HCEC 1CT (cell line): Measurements from ENCODE around the gene GABPB2.

Experiments
- DNase-seq: peaks from one replicate; pipeline ENCODE4 v3.0.0-alpha.2; 2017

Gene GABPB2

DNA sequence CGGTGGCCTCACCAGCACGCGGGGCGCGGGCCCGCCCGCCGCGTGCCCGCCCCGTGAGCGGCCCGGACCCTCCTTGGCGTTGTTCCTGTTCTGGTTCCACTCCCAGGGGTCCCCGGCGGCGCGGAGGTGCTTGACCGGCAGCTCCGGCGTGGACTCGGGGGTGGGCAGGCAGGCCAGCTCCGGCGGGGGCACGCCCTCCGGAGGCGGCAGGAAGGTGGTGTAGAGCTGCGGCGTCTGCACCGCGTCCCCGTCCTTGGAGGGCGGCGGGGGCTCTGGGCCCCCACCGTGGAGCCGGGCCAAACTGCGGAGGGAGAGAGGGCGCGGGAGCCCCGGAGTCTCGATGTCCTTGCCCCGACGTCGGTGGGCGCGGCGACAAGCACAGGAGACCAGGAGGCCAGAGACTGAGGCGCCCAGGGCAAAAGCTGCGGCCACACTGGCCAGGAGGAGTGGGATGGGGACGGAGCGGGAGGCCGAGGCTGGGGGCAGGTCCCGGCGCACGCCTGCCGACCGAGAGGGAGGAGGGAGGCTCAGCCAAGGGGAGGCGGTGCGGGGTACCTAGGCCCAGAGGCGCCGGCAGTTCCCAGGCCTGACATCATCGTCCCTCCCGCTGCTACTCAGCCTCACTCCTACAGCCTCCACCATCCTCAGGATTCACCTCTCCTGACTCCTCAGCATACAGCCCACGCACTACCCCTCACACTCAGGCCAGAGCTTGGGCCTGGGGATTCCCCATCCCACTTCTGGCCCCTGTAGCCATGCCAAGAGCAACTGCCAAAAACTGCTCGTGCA is 62.7 kb downstream of the GABPB2 start:
- DNase-seq, result no peak

DNA sequence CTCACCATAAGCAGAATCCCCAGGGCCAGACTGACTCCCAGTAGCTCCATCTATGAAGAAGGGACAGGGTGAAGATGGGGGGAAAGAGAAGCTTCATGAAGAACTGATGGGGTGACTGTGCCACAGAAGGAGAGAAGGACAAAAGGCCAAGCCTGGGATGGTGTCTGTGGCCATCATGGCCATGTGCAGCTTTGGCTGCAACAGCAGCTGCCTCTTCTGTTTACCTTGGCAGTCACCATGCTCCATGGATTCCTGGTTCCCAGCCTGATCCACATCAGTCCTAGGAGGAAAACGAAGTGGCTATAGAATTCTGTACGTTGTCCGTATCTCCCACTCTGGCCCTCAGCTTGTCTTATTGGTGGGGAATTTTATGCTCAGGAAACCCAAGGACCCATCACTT is 63.8 kb downstream of the GABPB2 start:
- DNase-seq, result no peak

GRCh38 chr1:151134991-151135390 is 64.4 kb downstream of the GABPB2 start:
- DNase-seq, result no peak

GRCh38 chr1:151135433-151136385 is 65.1 kb downstream of the GABPB2 start:
- no peak for DNase-seq

GRCh38 chr1:151137789-151138188 is 67.2 kb downstream of the GABPB2 start:
- DNase-seq, result no peak

- no peak for DNase-seq
These were observed 72.0 kb downstream of the GABPB2 start for GRCh38 chr1:151142411-151143056.

DNA sequence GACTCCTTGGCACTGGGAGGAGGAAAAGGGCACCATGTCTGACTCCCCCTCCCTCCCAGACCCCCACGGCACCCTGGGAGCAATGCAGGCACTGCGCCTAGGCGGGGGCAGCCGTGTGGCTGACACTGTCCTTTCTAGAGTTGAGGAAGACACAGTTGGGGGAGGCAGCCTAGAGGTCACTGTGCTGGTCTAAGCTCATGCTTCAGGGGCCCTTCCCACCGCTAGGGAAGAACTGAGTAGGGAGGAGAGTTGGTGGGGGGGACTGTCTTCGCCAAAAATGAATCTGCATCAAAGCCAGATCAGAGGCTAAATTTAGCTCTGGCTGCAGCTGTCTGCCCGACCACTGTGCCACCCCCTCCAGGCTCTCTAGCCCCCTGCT is 72.5 kb downstream of the GABPB2 start:
- no peak for DNase-seq

DNA sequence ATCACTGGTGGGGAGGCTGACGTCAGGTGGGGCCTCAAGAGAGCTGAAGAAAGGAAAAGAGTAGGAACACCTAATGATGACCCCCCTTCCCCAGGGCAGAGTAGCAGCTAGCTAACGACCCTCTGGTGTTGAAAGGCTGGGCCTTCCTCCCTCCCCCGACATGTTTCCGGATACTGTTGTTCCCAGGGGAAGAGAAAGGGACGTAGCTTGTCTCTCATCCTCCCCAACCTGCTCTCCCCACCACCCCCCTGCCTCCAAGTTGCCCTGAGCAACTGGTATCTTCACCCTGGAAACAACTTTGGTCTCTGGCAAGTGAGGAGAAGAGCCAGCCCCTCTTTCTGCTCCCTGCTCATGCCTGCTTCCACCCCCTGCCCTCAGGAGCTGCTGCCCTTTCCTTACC is 73.4 kb downstream of the GABPB2 start:
- DNase-seq, result no peak

DNA sequence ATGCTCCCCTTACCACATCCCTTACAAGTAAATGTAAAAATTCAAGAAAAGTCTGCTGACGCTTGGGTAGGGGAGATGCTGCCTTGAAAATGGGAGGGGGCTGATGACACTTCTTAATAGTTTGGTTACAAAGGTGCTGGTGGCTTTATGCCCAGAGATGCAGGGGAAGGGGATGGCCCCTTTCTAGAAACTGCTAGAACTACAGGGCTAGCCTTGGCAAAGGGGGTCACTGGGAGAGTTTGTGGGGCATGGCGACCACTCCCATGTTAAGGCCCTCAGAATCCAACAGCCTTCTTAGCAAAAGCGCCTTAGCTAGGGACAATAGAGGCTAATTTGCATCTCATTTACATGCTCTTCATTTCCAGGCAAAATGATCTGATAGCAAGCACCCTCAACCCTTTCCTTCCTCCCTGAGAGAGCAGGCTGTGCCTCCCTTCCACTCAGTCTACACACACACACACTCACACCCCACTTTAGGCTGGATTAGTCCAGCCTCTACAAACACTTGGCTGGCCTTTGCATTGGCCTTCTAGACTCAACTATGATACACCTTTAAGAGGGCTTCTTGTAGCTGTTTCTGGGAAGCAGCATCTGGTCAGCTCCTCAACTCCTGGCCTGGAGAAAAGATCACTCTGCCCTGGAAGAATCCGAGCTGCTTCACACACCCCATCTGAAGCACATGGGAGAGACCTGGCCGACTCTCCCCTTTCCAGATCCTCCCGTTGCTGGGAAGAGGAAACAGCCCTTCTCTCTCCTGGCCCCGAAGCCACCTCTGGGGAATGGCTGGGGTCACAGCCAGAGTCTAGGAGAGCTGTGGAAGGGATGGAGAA is 74.1 kb downstream of the GABPB2 start:
- no peak for DNase-seq

DNA sequence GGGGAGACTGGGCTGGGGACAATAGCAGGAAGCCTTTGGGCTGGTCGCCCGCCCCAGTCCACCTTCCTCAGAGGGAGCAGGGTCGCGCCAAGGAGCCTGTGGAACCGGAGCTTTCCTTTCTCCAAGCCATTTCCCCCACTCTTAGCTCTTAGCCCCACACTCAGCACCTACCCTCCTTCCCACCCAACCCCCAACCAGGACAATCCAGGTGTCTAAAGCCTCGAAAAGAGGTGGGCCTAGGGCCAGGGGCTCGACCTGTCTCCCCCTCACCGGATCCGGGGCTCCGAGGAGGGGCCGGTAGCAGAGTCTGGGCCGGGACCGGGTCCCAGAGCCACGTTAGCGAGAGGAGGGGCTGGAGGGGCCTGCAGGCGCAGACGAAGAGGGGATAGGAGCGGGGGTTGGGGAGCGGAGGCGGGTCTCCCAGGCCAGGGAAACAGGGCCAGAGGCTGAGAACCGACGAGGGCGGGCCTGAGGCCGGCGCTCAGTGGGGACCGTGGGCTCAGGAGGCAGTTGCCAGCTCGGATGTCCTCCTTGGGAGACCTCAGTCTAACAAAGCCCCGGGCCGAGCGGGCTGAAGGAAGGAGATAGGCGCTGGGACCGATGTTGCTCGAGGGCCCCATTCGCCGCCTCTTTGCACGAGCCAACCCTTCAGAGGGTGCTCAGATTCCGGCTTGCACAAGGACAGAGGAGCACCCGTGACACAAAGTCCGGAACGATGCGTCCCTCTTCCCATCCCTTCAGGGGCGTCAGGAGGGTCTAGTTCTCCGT is 74.9 kb downstream of the GABPB2 start:
- DNase-seq, result no peak

- peak; percentile 16 for DNase-seq
These were observed 75.5 kb downstream of the GABPB2 start for GRCh38 chr1:151146072-151146411.

DNA sequence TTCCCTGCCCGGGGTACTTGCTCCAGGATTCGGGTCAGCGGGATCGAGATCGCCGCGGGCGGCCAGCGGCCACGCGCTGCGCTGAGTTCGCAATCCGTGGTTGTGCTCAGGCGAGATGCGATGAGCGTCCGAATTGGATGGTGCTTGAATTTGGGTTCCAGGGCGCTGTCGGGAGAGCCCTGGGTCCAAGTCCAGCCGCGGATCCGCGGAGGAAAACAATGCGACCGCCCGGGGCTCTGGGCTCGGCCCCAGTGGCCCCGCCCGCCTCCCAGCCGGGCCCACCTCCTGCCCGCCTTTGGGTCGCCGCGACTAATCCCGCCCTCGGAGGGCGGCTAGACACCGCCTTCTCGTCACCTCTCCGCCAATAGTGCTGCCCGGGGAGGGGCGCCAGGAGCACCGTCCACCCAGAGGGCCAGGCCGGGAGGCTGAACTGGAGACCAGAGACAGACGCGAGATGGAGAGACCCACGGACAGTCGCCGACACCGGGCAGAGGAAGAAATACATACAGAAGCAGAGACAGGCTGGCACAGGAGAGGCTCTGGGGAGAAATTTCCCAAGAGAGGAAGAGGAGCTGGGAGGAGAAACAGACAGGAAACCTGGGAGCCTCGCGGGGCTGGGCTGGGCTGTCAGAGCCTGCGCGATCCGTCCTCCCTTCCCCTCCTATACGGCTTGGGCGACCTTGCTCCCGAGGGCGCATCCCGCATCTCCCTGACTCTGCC is 76.0 kb downstream of the GABPB2 start, which contains the start of gene SEMA6C:
Gene SEMA6C, minus strand, starts transcription at position 220 of the 720 bp plus-strand sequence. CDS start 4,010 bp downstream, outside the sequence.
- DNase-seq, result peak; percentile 90

GRCh38 chr1:151147132-151147503 is 76.6 kb downstream of the GABPB2 start:
- DNase-seq, result no peak

GRCh38 chr1:151147665-151148064 is 77.1 kb downstream of the GABPB2 start:
- no peak for DNase-seq

DNA sequence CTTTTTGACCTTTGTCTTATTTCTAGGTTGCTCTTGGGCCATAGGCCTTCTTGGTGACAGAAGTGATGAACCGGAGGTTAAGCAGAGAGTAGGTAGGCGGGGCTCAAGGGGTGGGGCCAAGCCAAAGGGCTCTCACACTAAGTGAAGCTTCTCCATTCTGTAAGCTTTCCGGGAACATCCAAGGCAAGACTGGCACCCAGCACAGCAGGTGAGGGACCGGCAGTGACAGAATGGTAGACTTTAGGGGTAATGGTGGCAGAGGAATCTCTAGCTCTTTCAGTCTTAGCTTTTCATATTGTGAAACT is 85.9 kb downstream of the GABPB2 start, which contains the start of gene TNFAIP8L2:
Gene TNFAIP8L2, plus strand, starts transcription at position 135 of the 305 bp plus-strand sequence. CDS start 2,049 bp downstream, outside the sequence.
- no peak for DNase-seq

GRCh38 chr1:151157067-151157531 is 86.5 kb downstream of the GABPB2 start:
- no peak for DNase-seq

DNA sequence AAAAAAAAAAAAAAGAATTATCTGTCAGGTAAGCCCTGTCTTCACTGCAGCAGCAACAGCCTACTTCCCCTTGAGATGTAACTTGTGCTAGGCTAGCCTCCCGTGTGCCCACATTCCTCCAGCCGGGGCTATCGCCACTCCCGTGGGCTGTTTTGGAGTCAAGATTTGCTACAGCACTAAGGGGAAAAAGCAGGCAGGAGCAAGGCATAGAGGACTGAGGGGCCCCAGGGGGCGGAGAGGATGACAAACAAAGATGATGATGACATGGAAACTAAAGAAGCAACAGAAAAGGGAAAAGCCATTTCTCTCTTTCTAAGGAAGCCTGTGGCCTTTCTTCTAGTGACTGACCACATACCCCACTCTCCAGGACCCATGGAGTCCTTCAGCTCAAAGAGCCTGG is 87.8 kb downstream of the GABPB2 start:
- DNase-seq, result no peak

DNA sequence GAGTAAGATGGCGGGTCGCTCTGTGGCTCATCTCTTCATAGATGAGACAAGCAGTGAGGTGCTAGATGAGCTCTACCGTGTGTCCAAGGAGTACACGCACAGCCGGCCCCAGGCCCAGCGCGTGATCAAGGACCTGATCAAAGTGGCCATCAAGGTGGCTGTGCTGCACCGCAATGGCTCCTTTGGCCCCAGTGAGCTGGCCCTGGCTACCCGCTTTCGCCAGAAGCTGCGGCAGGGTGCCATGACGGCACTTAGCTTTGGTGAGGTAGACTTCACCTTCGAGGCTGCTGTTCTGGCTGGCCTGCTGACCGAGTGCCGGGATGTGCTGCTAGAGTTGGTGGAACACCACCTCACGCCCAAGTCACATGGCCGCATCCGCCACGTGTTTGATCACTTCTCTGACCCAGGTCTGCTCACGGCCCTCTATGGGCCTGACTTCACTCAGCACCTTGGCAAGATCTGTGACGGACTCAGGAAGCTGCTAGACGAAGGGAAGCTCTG is 88.2 kb downstream of the GABPB2 start:
- no peak for DNase-seq

DNA sequence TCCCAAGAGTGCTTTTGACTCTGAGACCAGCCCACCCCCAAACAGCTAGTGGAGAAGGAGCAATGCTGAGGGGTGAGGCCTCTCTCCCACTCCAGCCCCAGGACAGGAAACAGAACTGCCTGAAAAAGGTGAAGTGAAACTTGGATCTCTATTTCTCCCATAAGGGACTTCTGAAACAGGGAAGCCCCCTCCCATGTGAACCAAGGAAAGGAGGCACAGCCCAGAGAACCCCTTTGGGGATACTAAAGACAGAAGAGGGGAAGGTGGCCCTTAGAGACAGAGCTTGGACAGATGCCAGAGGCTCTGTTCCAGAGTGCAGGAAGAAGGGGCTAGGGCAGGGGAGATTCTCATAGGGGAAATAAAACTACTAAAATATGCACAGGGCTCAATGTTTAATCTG is 88.8 kb downstream of the GABPB2 start:
- no peak for DNase-seq

DNA sequence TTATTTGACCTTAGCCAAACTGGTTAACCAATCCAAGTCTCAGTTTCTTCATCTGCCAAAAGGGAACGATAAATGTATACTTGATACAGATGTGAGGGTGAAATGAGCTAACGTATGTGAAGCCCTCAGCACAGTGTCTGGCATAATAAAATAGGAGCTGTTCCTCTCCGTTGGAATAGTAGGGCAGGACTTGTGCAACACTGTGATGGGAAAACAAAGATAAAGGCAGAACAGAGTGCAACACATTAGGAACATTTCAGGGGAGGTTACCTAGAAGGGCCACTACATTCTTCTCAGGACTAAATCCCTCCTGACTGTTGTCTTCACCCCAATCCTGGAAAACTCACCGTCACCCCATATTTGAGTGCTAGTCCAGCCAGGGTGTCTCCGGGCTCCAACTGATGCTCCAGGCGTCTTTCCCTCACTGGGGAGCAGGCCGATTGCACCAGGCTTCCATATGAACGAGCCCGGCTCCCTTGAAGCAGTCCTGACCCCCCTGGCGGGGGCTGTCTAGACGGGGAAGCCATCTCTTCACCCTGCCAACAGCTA is 94.2 kb downstream of the GABPB2 start:
- DNase-seq, result no peak
